GM12891 (cell line): Measurements from ENCODE around the gene ZNF407.

Source experiments
- PAX5 ChIP-seq: IDR thresholded peaks from 2 replicates; pipeline ENCODE4 v1.6.1; 2011; ENCODE audit warnings: low read length, moderate library complexity, mild to moderate bottlenecking; ENCODE audit not compliant: insufficient read depth, severe bottlenecking
- POLR2A ChIP-seq: IDR thresholded peaks from 2 replicates; pipeline ENCODE4 v1.6.1; 2011; ENCODE audit warnings: low read depth, low read length, control low read depth
- POLR2AphosphoS5 ChIP-seq: IDR thresholded peaks from 2 replicates; pipeline ENCODE4 v1.6.1; 2011; ENCODE audit warnings: low read depth, low read length, control low read depth
- POU2F2 ChIP-seq: IDR thresholded peaks from 2 replicates; pipeline ENCODE4 v1.6.1; 2011; ENCODE audit warnings: low read depth, mild to moderate bottlenecking, control low read depth, low read length, moderate library complexity
- TAF1 ChIP-seq: IDR thresholded peaks from 2 replicates; pipeline ENCODE4 v1.6.1; 2011; ENCODE audit warnings: low read depth, low read length, control low read depth

DNA sequence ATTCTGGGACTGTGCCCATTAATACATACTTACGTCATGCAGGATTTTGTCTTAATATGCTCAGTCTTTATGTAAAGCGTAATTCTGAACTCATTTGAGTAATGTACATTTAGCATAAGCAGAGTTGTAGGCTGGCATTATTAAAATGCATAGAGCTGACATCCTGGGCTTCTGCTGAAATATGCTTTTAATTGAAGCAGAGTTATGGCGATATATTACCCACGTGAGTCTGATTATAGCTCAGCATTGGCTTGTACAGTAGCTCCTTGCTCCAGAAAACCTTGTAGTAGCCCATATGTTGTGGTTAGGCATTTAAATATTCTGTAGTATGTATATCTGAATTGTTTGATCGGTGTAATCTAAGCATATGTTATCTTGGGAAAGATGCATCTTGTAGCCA lies 377.3 kb downstream of the ZNF407 start:
- no peak for TF ChIP-seq POU2F2
- TF ChIP-seq POLR2AphosphoS5: no peak
- TF ChIP-seq POLR2A: no peak
- TF ChIP-seq PAX5: no peak
- TF ChIP-seq TAF1: no peak
